Measurements from ENCODE around the gene FMO2.

- TF ChIP-seq EP300 (IDR thresholded peaks at IDR 0.05; ENCODE audit: borderline replicate concordance) (no peak), REST (IDR thresholded peaks at IDR 0.05; ENCODE audit: low read depth) (no peak), TCF12 (IDR thresholded peaks at IDR 0.05; ENCODE audit: low read depth) (no peak), MAX (IDR thresholded peaks at IDR 0.05) (no peak), CEBPB (IDR thresholded peaks at IDR 0.05) (no peak), TAF1 (IDR thresholded peaks at IDR 0.05; ENCODE audit: low read depth) (no peak), RAD21 (IDR thresholded peaks at IDR 0.05; ENCODE audit: low read depth) (peak; percentile 53), TEAD4 (IDR thresholded peaks at IDR 0.05) (peak; percentile 26; the same call in 1 of the 2 replicates)
Observed at GRCh38 chr1:171245458-171246064, 60.5 kb downstream of the FMO2 start.
